ENCODE measurements around the gene DEAF1. TPM values are rescaled to one million over a fixed set of nuclear protein-coding genes. Genes with fewer than 3 reads are reported as not detected.

The DEAF1 gene
- total and polyA plus RNA-seq, 2 of the 13 experiments (the other 11 are each of a cell fraction or from before 2014, with no cell fraction given): 22.3 to 29.6 TPM

- TF ChIP-seq ZNF383 (CRISPR knock-in tag; IDR thresholded peaks at IDR 0.05; ENCODE audit: borderline replicate concordance) (0 out of 2 replicates have a peak, but pooled peaks have one; percentile 10), CREBL2 (CRISPR knock-in tag; IDR thresholded peaks at IDR 0.05; ENCODE audit: borderline replicate concordance) (no peak), ZNF124 (CRISPR knock-in tag; IDR thresholded peaks at IDR 0.05) (peak; percentile 87), ZNF510 (CRISPR knock-in tag; IDR thresholded peaks at IDR 0.05; ENCODE audit: low read depth) (no peak), TARDBP (CRISPR knock-in tag; IDR thresholded peaks at IDR 0.05) (peak; percentile 75; the same call in 1 of the 2 replicates), TRIM24 (CRISPR knock-in tag; IDR thresholded peaks at IDR 0.05) (no peak), IRF2 (CRISPR knock-in tag; IDR thresholded peaks at IDR 0.05) (peak; percentile 92), ZBTB33 (CRISPR knock-in tag; IDR thresholded peaks at IDR 0.05) (no peak; the same call in 1 of the 2 replicates), ERF (CRISPR knock-in tag; IDR thresholded peaks at IDR 0.05) (peak; percentile 96), CBX1 (IDR thresholded peaks at IDR 0.05; ENCODE audit: low read depth) (peak; percentile 88), ZNF101 (CRISPR knock-in tag; IDR thresholded peaks at IDR 0.05; ENCODE audit: borderline replicate concordance, low read depth) (no peak), ZNF138 (CRISPR knock-in tag; IDR thresholded peaks at IDR 0.05; ENCODE audit: low read depth) (peak; percentile 86; the same call in 1 of the 2 replicates), ZKSCAN5 (CRISPR knock-in tag; IDR thresholded peaks at IDR 0.05) (no peak), ZNF781 (CRISPR knock-in tag; IDR thresholded peaks at IDR 0.05; ENCODE audit: borderline replicate concordance, not compliant biosample characterization) (no peak), ZNF34 (CRISPR knock-in tag; IDR thresholded peaks at IDR 0.05; ENCODE audit: borderline replicate concordance) (no peak; the same call in 1 of the 2 replicates), ETV5 (CRISPR knock-in tag; IDR thresholded peaks at IDR 0.05; ENCODE audit: borderline replicate concordance) (peak; percentile 94), PHF20 (CRISPR knock-in tag; IDR thresholded peaks at IDR 0.05) (peak; percentile 86)
- TF ChIP-seq, protein P1, sequence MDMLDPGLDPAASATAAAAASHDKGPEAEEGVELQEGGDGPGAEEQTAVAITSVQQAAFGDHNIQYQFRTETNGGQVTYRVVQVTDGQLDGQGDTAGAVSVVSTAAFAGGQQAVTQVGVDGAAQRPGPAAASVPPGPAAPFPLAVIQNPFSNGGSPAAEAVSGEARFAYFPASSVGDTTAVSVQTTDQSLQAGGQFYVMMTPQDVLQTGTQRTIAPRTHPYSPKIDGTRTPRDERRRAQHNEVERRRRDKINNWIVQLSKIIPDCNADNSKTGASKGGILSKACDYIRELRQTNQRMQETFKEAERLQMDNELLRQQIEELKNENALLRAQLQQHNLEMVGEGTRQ (IDR thresholded peaks at IDR 0.05; ENCODE audit: low read depth, low read length): no peak
- TF ChIP-seq, protein P1 (CRISPR knock-in tag; IDR thresholded peaks at IDR 0.05; ENCODE audit: borderline replicate concordance): no peak; the same call in 1 of the 2 replicates
- TF ChIP-seq, protein P2, sequence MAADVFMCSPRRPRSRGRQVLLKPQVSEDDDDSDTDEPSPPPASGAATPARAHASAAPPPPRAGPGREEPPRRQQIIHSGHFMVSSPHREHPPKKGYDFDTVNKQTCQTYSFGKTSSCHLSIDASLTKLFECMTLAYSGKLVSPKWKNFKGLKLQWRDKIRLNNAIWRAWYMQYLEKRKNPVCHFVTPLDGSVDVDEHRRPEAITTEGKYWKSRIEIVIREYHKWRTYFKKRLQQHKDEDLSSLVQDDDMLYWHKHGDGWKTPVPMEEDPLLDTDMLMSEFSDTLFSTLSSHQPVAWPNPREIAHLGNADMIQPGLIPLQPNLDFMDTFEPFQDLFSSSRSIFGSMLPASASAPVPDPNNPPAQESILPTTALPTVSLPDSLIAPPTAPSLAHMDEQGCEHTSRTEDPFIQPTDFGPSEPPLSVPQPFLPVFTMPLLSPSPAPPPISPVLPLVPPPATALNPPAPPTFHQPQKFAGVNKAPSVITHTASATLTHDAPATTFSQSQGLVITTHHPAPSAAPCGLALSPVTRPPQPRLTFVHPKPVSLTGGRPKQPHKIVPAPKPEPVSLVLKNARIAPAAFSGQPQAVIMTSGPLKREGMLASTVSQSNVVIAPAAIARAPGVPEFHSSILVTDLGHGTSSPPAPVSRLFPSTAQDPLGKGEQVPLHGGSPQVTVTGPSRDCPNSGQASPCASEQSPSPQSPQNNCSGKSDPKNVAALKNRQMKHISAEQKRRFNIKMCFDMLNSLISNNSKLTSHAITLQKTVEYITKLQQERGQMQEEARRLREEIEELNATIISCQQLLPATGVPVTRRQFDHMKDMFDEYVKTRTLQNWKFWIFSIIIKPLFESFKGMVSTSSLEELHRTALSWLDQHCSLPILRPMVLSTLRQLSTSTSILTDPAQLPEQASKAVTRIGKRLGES (CRISPR knock-in tag; IDR thresholded peaks at IDR 0.05; ENCODE audit: borderline replicate concordance): 0 out of 2 replicates have a peak, but pooled peaks have one; percentile 58
- TF ChIP-seq, protein P3, sequence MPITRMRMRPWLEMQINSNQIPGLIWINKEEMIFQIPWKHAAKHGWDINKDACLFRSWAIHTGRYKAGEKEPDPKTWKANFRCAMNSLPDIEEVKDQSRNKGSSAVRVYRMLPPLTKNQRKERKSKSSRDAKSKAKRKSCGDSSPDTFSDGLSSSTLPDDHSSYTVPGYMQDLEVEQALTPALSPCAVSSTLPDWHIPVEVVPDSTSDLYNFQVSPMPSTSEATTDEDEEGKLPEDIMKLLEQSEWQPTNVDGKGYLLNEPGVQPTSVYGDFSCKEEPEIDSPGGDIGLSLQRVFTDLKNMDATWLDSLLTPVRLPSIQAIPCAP (CRISPR knock-in tag; IDR thresholded peaks at IDR 0.05; ENCODE audit: low read depth): no peak
Measured at GRCh38 chr11:704781-705645, 10.0 kb upstream of the DEAF1 start (continued).
